Gastroesophageal sphincter (tissue), 4 donors: Measurements from ENCODE around the gene RAD51B. TPM values are rescaled to one million over a fixed set of nuclear protein-coding genes. Genes with fewer than 3 reads are reported as not detected.
A peak's percentile ranks its signal among the peaks of the same experiment; 100 is the strongest.

Source experiments
- ATAC-seq: fragments of 150-250 bp; one replicate; pipeline ENCODE4 v1.9.1; 2016; ENCODE audit warnings: mild to moderate bottlenecking, moderate library complexity
- H3K27ac ChIP-seq, 4 donors: fragments of 200-600 bp; sonication (generic) in 3 of 4; 1 replicate in 3 of 4; 2 replicates in 1 of 4; pipeline ENCODE4 v1.5.1; 2016 to 2019
- H3K27me3 ChIP-seq: fragments of 200-600 bp; sonication (generic); one replicate; pipeline ENCODE4 v1.5.1; 2019
- H3K36me3 ChIP-seq, 2 donors: fragments of 200-600 bp; sonication (generic); one replicate each; pipeline ENCODE4 v1.5.1; 2019; ENCODE audit warnings: control low read depth in 1 of 2
- H3K4me1 ChIP-seq, 3 donors: fragments of 200-600 bp; sonication (generic); 1 replicate in 2 of 3; 2 replicates in 1 of 3; pipeline ENCODE4 v1.5.1; 2016 to 2019; ENCODE audit warnings: control low read depth in 2 of 3
- H3K4me3 ChIP-seq, 2 donors: fragments of 200-600 bp; sonication (generic); one replicate each; pipeline ENCODE4 v1.5.1; 2019; ENCODE audit warnings: mild to moderate bottlenecking in 1 of 2, moderate library complexity in 1 of 2
- H3K9me3 ChIP-seq, 3 donors: fragments of 200-600 bp; sonication (generic); one replicate each; pipeline ENCODE4 v1.5.1; 2017 to 2019; ENCODE audit warnings: control low read depth in 2 of 3
- CTCF ChIP-seq, 4 experiments: fragments of 200-600 bp in 2 of 4; fragments of 450-650 bp in 2 of 4; sonication (generic) in 1 of 4; IDR thresholded peaks; one replicate each; pipeline ENCODE4 v1.5.1; 2017 to 2019; ENCODE audit warnings: antibody characterized with exemption in 4 of 4, mild to moderate bottlenecking in 2 of 4, moderate library complexity in 2 of 4
- EP300 ChIP-seq: sonication (generic); formaldehyde crosslinking; IDR thresholded peaks from one replicate; pipeline ENCODE4 v1.6.1; 2017; ENCODE audit warnings: antibody characterized with exemption, mild to moderate bottlenecking
- POLR2A ChIP-seq, 2 donors: fragments of 450-650 bp; IDR thresholded peaks; one replicate each; pipeline ENCODE4 v1.6.1; 2017; ENCODE audit warnings: antibody characterized with exemption in 2 of 2, mild to moderate bottlenecking in 2 of 2, moderate library complexity in 1 of 2
- POLR2AphosphoS5 ChIP-seq: sonication (generic); formaldehyde crosslinking; IDR thresholded peaks from one replicate; pipeline ENCODE4 v1.6.1; 2017; ENCODE audit warnings: antibody characterized with exemption
- WGBS, 2 donors: methylation state at CpG; one replicate each; pipeline ENCODE4 v1.1.5; 2018; ENCODE audit warnings: low coverage in 1 of 2; 5-methylcytosine and 5-hydroxymethylcytosine counted together
- total RNA-seq, 4 donors: library from RNA; depleted of rRNA; stranded (reverse); fragments of >200 nt; gene quantifications; one replicate each; pipeline ENCODE4 v1.1.0, GENCODE V29; 2016

Gene RAD51B
- total RNA-seq, 4 donors from 2014 or later, result 5.1 to 7.0 (median 6.0) TPM

GRCh38 chr14:68449561-68450181 lies 630.1 kb downstream of the RAD51B start:
- no peak overlapping the region for H3K4me3 ChIP-seq
- H3K27me3 ChIP-seq, result no peaks in the 10 kb centered on the region
- H3K4me1 ChIP-seq, result peaks cover 10 to 61% (median 13%) of the 10 kb centered on the region in 3 donors
- H3K27ac ChIP-seq, result peak overlapping the region in 3 of 4 donors; percentile 22 to 74 (median 74)
- H3K9me3 ChIP-seq, result peaks cover 0 to 5% (median 1%) of the 10 kb centered on the region in 3 donors
- WGBS, 2 donors, result 15 to 66% methylated on average over 2 to 4 of the region's 4 CpGs
- TF ChIP-seq CTCF (IDR thresholded peaks at IDR 0.05) (no peak), POLR2A (IDR thresholded peaks at IDR 0.05) (no peak), EP300 (no peak), POLR2AphosphoS5 (no peak)
- H3K36me3 ChIP-seq, result no peaks in the 10 kb centered on the region
- ATAC-seq, result no peak

GRCh38 chr14:68450391-68451120 lies 631.0 kb downstream of the RAD51B start:
- WGBS, 2 donors, result 70 to 97% methylated on average over 2 to 9 of the region's 11 CpGs
- Histone ChIP-seq H3K27ac (peak overlapping the region in 3 of 4 donors; percentile 40 to 74 (median 74)), H3K36me3 (no peaks in the 10 kb centered on the region), H3K4me1 (peaks cover 10 to 55% (median 10%) of the 10 kb centered on the region in 3 donors), H3K27me3 (no peaks in the 10 kb centered on the region), H3K9me3 (peaks cover 0 to 7% (median 1%) of the 10 kb centered on the region in 3 donors), H3K4me3 (no peak overlapping the region)
- no peak for TF ChIP-seq CTCF (IDR thresholded peaks at IDR 0.05)
- TF ChIP-seq EP300, result no peak
- TF ChIP-seq POLR2AphosphoS5, result no peak
- no peak for TF ChIP-seq POLR2A (IDR thresholded peaks at IDR 0.05)
- no peak for ATAC-seq

- H3K27ac ChIP-seq, result peak overlapping the region in 3 of 4 donors; percentile 40 to 74 (median 74)
- H3K4me1 ChIP-seq, result peaks cover 10 to 52% (median 10%) of the 10 kb centered on the region in 3 donors
- H3K36me3 ChIP-seq, result no peaks in the 10 kb centered on the region
- no peak for TF ChIP-seq POLR2A (IDR thresholded peaks at IDR 0.05)
- no peak for TF ChIP-seq EP300
- TF ChIP-seq POLR2AphosphoS5, result peak; percentile 59
- no peak for TF ChIP-seq CTCF (IDR thresholded peaks at IDR 0.05)
- ATAC-seq, result peak; percentile 95
- H3K4me3 ChIP-seq, result no peak overlapping the region
- H3K27me3 ChIP-seq, result no peaks in the 10 kb centered on the region
- 68 to 80% methylated on average over 2 to 4 of the region's 4 CpGs for WGBS, 2 donors
- H3K9me3 ChIP-seq, result peaks cover 0 to 7% (median 1%) of the 10 kb centered on the region in 3 donors
Observed at GRCh38 chr14:68451696-68452373, 632.3 kb downstream of the RAD51B start.

GRCh38 chr14:68458253-68458652 lies 638.7 kb downstream of the RAD51B start:
- ATAC-seq, result no peak
- Histone ChIP-seq H3K4me3 (no peak overlapping the region), H3K9me3 (peaks cover 0 to 7% (median 1%) of the 10 kb centered on the region in 3 donors), H3K27me3 (no peaks in the 10 kb centered on the region), H3K27ac (peak overlapping the region in 2 of 4 donors; percentile 74), H3K4me1 (peaks cover 9 to 31% (median 17%) of the 10 kb centered on the region in 3 donors), H3K36me3 (no peaks in the 10 kb centered on the region)
- TF ChIP-seq POLR2A (IDR thresholded peaks at IDR 0.05) (no peak), CTCF (IDR thresholded peaks at IDR 0.05) (no peak)
- 0 to 81% methylated on average over 1 of the region's 1 CpG for WGBS, 2 donors
